Putamen (tissue), 1 donor: Measurements from ENCODE around the gene FEN1.

ENCODE experiments used
- DNase-seq: peaks from one replicate; pipeline ENCODE4 v3.0.0-alpha.2; 2016; ENCODE audit warnings: low spot score

Gene FEN1

GRCh38 chr11:61775606-61776554, 16.8 kb upstream of the FEN1 start:
- DNase-seq: no peak

- peak; percentile 68 for DNase-seq
Observed at GRCh38 chr11:61776561-61777075, 16.1 kb upstream of the FEN1 start.

- DNase-seq: no peak
Observed at GRCh38 chr11:61777234-61778090, 15.2 kb upstream of the FEN1 start.

GRCh38 chr11:61778357-61778886, 14.3 kb upstream of the FEN1 start:
- DNase-seq: no peak

GRCh38 chr11:61778920-61779650, 13.6 kb upstream of the FEN1 start:
- no peak for DNase-seq

- DNase-seq: no peak
Observed at GRCh38 chr11:61779666-61780525, 12.8 kb upstream of the FEN1 start.

GRCh38 chr11:61780581-61781162, 12.0 kb upstream of the FEN1 start:
- DNase-seq: no peak

- DNase-seq: no peak
Observed at GRCh38 chr11:61781585-61781984, 11.1 kb upstream of the FEN1 start.

GRCh38 chr11:61782299-61782698, 10.4 kb upstream of the FEN1 start:
- no peak for DNase-seq

- no peak for DNase-seq
Observed at GRCh38 chr11:61782841-61783240, 9.9 kb upstream of the FEN1 start.

- DNase-seq: no peak
Observed at GRCh38 chr11:61783717-61784505, 8.8 kb upstream of the FEN1 start.

GRCh38 chr11:61784506-61784805, 8.3 kb upstream of the FEN1 start:
- no peak for DNase-seq

- no peak for DNase-seq
Observed at GRCh38 chr11:61785837-61786402, 6.8 kb upstream of the FEN1 start.

GRCh38 chr11:61787928-61788491, 4.7 kb upstream of the FEN1 start:
- DNase-seq: peak; percentile 79

GRCh38 chr11:61791737-61792309, 888 bp upstream of the FEN1 start:
- DNase-seq: peak; percentile 97

GRCh38 chr11:61793083-61793828, 545 bp downstream of the FEN1 start:
- DNase-seq: no peak

- DNase-seq: no peak
Observed at GRCh38 chr11:61793829-61794204, 1.1 kb downstream of the FEN1 start.

- DNase-seq: no peak
Observed at GRCh38 chr11:61794579-61794978, 1.9 kb downstream of the FEN1 start.
